Measurements from ENCODE around the gene EPSTI1.
"Not testable (repeated sequence)": the region's sequence is repeated elsewhere in the genome, so short reads cannot be mapped to it uniquely, and the experiment has no call there.

Gene EPSTI1

DNA sequence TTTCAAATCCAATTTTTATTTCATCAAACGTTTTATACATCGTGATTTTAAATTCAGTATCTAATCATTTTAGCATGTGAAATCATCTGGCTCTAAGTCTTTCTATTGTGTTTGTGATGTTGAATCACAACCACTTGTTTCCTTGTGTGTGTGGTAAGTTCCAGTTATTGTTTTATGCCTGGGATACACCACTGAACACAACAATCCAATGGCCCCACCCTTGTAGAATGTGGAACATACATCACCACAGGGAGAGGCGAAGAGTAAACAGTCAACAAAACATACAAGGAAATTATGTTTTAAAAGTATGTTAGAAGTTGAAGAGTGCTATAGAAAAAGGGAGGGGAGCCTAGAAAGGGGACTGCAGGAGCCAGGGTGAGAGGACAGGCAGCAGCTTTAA is 100.5 kb downstream of the EPSTI1 start:
- DNase-seq: no peak

DNA sequence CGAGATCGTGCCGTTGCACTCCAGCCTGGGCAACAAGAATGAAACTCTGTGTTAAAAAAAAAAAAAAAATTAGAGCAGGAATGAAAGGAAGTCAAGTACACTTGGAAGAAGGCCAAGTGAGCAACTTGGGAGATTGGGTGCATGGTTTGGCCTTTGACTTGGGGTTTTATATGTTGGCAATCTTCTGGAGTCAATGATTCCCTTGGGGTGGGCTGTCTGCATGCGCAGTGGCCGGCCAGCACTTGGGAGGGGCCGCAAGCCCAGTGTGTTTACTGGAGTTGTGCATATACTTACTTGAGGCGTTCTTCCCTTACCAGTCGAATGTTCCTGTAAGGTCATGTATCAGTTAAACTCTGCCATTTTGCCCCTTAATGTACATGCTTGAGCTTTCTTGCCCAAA is 106.7 kb downstream of the EPSTI1 start:
- no peak for DNase-seq

DNA sequence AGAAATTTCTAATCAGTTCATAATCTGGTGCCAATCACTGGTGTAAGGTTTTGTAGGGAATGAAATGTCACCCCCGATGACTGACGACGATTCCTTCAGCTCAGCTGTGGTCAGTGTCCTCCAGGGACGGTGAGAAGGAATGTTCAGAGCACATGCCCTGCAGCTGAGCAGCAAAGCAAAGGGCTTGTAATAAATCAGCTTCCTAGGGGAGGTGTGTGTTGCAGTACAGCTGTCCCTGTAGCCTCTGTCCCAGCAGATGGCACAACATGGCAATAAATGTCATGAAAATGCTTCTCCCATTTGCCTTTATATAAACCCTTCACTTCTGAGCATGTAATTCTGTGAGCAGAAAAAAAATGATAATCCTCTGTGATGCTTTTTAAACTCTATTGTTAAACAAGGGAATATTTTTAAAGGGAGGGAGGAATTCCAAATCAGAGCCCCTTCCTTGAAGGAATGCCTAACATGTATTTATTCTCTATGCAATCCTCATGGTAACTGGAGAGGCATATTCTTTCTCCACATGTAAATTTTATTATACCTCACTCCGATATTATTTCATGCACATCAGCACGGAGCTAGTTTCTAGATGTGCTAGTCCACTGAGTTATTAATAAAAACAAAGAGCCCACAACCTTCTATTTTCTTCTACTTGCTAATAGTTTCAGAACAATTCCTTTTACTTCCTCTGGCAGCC is 108.1 kb downstream of the EPSTI1 start:
- DNase-seq: no peak

DNA sequence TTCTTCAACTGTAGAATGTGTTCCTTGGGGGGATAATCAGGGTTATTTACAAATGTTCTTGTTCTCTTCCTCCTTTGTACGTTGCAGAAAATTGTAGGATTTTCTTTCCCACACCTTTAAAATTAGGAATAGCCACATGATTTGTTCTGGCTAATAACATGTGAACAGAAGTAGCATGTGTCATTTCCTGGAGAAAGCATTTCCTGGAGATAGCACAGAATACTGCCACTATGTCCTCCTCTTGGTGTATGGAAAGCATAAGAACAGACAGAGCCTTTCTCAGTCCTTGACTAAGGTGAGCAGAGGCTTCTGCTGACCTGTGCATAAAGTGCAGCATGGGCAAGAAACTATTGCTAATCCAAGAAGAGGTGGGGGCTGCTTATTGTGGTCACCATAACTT is 108.9 kb downstream of the EPSTI1 start:
- DNase-seq: no peak

DNA sequence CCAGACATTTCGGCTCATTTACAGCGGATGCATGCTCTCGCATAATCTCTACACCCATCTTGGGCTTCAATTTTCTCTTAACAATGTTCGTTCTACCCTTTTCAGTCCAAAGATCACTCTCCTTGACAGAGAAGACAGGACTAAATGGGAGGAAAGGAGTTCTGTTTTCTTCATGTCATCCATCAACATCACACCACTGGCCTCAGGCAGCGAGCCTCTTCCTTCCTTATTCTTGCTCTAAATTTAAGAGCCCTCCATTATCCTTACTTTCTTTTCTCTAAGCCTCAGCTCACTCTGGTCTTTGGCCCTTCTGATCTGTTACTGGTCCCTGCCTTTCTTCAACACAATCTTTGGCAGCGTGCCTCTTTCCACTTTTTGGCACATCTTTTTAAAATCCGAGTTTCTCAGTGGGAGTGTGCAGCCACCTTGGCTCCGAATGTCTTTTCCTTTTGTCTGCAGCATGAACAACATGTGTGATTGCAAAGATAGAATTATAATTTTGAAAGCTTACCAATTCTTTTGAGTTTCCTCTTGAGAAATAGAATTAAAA is 111.9 kb downstream of the EPSTI1 start:
- no peak for DNase-seq

DNA sequence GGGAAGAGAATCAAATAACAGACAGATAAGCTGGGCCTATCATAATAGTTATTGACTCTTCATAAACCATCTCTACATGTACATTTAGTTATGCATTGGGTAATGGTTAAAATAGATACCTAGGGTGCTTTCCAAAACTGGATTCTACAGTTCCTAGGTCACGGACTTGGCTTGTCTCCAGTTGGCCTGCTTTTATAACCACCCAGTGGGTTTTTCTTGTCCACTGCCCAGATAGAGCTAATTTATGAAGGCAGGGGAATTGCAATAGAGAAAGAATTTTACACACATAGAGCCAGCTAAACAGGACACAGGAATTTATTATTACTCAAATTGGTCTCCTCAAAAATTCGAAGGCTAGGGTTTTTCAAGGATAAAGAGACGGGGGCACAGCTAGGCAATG is 113.3 kb downstream of the EPSTI1 start:
- no peak for DNase-seq

DNA sequence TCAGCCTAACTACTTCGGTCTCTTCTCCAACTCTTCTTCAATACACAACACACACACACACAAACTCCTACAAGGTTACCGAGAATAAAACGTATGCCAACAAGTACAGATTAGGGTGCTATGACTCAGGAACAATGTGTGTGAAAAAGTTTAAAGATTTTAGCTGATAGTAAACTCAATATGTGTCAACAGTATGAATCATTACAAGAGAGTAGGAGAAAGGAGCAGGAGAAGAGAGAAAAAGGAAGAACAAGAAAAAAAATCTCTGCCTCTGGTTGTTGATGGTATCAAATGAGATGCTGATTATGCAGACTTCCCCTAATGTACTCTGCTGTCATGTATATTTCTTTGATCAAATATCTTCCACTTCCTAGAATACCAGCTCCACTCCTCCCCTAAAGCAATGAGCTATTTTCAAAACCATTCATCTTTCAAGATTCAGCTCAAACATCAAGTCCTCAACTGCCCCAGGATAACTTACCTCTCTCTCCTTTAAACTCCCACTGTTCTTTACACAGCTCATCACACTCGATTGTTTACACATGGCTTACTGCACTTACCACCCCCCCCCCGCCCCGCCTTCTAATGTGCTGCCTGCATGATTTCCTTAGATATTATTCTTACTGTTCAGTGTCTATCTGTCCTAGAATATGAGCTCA is 115.0 kb downstream of the EPSTI1 start:
- DNase-seq: no peak

DNA sequence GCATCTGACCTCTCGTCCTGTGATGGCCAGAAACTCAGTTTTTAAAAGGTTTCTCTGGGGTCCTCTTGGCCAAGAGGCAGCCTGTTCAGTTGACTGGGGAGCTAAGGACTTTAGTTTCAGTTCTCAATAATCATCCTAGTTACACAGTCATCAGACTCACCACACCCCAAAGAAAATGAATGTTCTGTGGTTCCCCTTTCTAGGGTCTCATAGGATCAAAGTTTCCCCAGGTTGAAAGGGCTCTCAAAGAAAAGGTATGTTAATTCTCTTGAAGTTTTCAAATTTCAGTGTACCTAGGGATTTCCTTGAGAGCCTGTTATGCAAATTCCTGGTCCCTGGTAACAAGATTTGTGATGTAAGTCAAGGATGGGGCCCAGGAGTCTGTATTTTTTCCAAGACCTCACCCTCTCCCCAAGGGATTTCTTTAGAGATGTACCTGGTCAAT is 115.7 kb downstream of the EPSTI1 start:
- DNase-seq: no peak

DNA sequence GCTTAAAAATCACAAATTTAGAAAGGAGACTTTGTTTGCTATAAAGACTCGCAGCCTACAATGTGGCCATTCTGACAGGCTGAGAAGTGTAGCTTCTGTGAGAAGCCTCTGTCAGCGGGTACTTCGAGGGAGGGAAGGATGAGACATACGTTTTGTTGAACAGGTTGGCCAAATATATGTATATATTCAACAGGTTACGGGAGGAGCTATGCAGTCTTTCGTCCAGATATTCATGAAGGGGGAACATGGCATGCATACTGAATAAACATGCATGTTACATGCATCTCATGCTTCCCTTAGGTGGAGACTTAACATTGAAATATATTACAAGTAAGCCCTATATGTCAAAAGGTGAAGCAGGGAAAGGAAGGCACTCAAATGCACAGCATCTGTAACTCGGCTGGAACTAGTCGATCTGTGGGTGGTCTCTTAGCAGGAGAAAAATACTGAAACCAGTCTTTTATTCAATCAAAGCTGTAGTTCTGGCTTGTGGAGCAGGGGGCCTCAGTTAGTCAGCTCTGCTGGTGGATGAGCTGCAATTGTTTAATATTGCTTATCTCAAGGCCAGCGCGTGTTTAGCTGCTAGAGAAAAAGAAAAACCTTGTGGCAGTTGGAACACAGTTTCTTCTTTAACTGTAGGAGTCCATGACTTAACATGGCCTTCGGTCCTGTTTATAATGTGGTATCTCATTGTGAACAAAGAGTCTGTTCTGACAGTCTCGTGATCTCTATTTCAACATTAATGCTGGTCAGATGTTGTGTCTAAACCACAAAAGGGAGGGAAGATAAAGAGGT is 116.4 kb downstream of the EPSTI1 start:
- DNase-seq: no peak

DNA sequence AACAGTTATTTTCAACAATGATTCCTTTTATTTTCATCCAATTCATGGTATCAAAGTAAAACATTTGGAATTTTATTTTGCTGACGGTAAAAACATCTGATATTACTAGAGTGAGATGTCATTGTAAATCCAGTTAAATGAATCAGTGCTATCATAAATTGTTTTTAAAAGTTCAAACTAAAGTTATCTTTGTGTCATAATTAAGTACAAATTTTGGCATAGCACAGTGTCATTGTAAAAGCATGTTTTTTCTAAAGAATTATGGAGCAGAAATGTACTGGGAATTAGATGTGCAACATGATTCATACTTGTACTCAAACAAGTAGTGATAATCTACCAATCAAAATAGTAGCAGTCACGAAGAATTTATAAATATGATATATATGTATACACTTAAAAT is 117.8 kb downstream of the EPSTI1 start:
- no peak for DNase-seq

DNA sequence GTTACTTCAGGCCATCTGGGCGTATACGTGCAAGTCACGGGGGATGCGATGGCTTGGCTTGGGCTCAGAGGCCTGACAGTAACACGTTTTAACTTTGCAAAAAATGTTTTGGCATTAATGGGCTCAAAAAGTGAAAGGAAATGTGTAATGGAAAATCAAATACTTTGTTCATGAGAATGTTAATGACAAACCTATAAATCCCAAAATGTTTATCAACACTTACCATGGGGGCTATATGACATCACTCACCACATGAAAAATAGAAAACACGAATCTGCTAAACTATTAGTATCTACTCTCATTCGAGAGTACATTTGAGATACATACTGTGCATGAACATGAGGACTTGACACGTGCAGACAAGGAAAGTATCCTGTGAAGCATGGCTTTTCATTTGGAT is 119.0 kb downstream of the EPSTI1 start:
- DNase-seq: no peak

DNA sequence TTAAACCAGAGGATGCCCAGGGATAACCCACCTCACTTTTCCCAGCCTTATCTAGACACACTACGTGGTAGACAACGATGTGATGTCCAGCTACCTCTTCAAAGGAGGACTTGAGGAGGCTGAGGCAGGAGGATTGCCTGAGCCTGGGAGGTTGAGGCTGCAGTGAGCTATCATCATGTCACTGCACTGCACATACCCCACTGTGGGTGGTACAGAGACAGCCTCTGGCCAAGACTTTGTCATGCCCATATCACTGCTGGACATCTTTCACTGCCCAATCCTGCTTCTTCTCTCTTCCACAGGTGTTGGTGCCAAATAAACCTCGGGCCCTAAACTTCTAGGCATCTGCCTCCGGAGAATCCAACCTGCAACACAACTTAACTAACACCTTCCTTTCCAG is 124.8 kb downstream of the EPSTI1 start:
- DNase-seq: no peak

DNA sequence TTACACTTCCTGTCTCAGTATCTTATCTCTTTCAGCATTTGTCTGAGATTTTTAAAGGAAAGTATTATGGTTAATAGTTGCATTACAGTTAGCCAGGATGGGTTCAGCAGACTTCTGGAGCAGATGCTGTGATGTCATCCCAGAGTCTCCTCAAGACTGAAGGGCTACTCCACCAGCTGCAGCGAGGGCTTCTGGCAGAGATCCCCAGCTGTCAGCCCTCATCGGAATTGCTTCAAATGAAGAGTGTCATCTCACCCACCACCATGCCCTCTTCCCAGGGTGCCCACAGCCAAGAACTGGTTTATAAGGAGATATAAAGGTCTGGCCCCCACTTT is 126.3 kb downstream of the EPSTI1 start:
- DNase-seq: no peak

DNA sequence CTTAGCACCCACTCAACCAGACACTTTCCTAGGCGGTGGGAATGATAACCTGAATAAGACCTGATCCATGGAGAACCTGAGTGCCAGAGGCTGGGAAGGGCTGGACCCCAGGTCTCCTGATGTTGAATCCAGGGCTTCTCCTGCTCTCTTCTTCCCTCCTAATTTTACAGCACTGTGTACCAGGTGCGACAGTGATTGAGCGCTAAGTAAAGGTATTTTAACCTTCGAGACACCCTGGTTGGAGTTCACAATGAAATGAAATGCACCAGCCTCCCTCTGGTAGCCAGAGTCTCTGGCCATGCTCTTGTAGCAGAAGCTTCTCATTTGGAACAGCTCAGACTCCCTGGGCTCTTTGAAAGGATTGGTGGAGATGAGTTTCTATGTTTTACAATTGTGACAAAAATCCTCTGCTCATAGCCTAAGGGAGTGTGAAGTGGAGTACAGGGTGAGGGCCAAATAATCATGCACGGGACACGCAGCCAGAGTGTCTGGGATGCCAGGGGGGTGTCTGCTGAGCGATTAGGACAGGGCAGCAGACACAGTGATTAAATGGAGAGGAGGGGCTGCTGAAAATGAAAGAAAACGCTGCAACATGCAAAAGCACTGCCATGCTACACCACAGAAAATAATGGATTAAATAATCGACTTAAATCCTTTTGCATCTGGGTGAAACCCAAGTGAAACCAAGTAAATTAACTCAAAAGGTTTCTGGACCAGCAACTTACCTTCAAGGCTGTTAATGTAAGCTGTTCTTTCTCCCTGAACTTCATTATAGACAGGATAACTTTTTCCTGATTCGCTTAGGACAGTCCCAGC is 126.9 kb downstream of the EPSTI1 start:
- no peak for DNase-seq

DNA sequence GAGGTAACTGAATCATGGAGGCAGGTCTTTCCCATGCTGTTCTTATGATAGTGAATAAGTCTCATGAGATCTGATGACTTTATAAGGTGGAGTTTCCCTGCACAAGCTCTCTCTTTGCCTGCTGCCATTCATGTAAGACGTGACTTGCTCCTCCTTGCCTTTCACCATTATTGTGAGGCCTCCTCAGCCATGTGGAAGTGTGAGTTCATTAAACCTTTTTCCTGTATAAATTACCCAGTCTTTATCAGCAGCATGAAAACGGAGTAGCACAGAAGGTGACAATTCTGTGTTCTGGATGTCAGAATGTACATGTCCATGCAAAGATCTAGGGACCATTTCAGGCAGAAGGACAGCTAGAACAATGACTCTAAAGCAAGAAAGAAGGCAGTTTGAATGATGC is 129.7 kb downstream of the EPSTI1 start:
- not testable (repeated sequence) for DNase-seq

DNA sequence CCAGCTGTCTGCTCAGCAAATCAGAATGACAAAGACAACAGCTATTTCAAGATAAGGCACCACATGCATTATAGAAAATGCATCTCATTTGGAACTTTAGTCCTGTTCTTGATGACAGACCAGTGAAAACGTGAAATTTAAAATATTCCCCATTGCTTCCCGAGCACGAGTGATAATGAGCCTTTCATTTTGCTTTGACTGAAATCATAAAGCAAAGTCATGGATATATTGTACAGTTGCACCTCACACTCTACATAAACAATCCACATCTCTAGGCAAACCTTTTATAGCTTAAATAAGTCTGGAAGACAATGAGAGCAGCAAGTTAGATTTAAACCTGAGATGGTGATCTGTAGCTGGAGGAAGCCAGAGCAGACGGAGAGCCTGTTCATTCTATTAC is 131.6 kb downstream of the EPSTI1 start:
- no peak for DNase-seq

DNA sequence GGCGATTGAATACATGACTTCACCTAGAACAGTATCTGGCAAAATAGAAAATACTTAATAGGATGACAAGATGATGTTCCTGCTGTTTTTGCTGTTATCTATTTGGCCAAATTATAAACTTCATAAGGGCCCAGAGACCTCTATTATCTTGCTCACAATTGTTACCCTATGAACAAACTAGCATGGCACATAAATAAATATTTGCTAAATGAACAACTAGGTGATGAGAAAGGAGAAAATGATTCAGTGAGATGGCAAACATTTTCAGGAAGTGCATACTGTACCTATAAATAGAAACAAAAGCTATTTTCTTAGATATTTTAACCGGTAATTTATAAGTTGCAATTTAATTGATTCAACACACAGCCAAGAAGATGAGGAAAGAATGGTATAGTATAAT is 132.3 kb downstream of the EPSTI1 start:
- no peak for DNase-seq

DNA sequence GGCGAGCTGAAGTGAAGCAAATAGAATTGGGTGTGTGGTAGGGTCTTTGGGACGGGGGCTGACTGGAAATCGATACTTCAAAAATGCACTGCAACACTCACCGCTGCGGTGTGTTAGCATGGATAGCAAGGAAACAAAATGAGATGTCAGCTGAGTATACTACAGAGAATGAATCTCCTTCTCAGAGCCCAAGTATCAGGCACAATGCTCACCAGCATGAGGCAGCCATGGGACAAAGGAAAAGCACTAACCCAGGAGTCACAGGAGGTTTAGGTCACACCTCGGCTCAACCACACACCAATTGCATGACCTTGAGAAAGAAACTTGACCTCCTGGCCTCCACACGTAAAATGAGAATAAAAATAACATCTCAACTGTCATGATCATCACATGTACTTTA is 136.6 kb downstream of the EPSTI1 start:
- no peak for DNase-seq

DNA sequence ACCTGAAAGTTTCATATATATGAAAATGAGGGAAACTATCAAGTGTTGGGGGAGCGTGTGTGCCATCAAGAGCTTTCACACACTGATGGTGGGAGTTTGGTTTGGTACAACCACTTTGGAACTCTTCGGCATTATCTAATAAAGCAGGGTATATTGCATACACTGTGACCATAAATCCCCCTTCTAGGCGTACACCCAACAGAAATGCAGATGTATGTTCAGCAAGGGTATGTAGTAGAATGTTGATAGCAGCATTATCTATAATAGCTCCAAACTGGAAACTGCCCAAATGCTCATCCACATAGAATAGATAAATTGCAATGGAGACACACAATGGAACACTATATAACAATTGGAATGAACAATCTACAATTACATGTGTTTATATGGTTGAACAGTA is 139.9 kb downstream of the EPSTI1 start:
- no peak for DNase-seq

DNA sequence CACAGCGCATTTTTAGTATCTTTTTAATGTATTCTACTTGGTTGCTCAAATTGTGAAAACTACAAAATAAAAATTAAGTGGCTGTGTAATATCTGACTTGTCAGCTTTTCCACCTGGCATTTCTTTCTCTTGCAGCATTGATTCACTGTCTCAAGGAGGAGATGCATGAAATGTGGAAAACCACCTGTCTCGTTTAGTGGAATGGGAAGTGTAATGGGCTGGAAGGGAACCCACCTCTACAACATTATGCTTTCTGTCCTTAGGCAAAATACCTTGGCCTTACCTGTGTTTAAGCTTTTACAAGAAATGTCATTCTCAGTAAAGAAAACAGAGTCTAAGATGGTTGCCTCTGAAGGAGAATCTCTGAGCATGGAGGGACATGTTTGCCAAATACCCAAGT is 142.8 kb downstream of the EPSTI1 start:
- DNase-seq: no peak

DNA sequence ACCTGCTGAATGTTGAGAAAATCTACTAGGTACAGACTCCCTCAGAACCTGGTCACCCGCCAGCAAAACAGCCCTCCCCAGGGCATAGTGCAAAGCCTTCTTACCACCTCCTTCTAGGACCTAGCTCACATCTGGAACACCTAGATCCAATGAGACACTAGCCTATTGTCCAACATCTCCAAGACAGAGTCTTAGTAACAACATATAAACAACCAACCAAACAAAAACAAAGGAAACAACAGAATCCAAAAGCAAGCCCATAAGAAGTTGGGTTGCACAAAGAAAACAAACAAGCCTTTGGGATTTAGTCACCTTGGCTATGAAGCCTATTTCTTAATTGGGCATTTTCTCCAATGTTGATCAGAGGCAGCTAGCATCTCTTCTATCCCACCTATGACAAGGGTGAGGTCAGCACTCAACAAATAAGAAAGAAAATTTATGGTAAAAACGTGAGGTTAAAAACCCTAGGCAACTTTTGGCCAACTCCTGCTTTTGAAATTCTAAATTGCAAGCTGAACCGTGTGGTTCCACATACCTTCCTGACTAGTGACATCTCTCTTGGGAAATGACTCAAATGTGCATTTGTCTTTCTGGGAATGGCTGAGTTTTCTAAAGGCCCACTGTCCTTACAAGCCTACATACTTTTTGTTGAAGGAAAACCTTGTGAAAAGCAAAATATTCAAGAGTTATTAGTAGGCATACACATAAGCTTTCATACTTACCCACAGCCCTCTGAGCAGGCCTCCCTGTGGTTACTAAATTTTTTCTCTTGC is 144.0 kb downstream of the EPSTI1 start:
- no peak for DNase-seq

Measured in SW 1271 (cell line).